ENCODE results near the gene MAML3.

Gene MAML3

DNA sequence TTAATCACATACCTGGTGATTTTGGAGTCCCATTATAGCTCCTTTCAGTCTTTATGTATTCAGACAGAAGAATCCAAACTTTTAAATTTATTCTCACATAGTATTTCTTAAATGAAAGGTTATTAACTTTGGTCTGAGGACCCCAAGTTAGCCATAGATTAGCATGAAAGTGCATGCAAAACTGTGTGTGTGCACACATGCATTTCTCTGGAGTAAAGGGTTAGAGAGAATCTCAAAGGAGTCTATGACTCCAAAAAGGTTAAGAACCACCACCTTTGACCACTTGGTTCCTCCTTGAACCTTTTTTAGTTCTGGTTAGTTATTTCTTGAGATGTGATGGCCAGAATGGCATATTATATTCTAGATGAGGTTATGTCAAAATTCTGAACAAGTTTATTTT, 386.4 kb downstream of the MAML3 start:
- no peak for DNase-seq

DNA sequence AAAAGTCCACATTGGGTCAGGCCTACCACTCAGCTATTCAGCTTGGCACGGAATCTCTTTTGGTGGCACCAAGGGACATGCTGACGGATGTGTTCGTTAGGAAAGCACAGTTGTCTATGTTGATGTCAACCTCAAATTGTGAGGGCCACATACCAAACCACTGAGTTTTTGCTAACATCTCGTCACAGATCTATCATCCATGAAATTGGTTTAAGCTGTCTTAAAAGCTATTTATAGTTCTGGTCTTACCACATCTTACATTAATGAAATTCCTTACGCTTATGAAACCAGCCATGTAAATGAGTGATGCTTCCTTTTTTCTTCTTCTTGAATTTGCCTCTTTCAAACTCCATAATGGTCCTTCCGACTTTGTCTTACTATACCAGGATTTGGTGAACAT, 386.8 kb downstream of the MAML3 start:
- no peak for DNase-seq

DNA sequence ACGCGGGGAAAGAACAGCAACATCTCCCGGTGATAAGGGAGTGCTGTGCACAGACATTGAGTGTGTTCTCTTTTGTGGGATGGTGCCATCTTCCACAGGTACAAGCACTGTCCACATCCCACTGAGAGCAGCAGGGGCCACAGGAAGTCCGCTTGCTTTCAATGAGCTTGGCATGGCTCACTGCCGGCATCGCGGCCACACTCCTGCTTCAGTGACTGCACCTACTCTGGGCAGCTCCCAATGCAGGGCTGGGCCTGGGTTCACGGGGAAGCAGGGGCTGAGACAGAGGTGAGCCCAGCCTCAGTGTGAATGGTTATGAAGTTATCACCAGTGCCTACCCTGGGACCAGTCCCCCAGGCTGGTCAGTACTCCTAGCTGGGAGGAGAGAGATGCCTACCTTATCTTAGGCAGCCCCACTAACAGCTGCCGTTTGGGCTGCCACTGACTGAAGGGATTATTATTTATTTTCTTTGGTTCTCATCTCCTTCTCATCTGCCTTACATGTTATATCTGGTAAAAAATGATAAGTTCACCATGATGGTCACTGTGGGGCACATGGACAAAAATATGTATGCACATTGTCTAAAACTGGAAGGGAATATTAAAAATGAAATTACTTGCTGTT, 389.2 kb downstream of the MAML3 start:
- no peak for DNase-seq

DNA sequence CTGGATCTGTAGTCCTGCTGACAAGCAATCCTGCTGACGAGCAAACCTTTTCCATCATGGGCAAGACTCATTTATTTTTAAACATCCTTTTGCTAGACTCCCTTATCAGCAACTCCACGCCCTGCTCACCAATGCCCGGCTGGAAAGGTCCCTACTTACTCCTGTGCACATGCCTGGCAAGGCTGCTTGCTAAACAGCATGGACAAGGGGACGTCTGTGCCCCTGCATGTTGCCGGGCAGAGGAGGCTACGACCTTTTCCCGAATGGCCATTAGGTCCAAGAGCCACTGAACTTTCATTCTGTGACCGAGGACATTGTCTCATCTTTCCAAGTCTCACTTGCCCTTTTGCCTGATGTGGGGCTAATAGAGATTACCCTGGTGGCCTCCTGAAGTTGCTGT, 389.8 kb downstream of the MAML3 start:
- DNase-seq, result no peak

DNA sequence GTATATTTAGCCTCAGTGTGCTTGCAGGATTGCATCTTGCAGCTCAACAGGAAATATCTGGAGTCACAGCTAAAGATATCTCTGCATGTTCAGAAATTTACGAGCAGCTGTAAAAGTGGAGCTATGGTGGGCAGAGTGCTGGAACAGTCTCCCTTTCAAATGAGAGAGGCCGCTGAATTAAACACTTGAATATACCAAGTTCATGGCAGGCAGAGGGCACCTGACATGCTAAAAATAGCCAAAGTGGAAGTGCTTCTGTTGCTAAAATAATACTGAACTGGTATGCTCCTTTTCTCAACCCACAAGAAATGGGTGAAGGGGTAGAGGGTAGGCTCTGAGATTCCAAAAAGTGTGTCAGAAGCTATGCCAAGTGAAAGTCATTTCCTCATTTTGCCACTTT, 390.3 kb downstream of the MAML3 start:
- DNase-seq, result no peak

DNA sequence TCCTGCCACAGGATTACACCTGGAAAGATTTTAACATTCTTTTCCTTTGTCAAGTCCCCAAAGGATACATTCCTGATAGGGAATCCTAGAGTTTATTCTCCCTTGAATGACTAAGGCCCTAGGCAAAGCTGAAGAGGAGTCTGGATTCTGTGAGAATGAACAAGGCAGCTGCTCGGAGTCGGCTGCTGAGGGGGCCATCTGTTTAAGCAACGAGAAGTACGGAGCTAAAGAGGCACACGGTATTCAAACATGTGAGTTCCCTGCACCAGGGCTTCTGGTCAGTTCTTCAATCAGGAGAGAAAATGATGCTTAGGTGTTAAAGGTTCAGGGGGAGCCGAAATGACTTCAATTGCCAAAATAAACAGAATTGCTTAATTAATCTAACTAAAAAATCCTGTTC, 390.8 kb downstream of the MAML3 start:
- DNase-seq, result no peak

DNA sequence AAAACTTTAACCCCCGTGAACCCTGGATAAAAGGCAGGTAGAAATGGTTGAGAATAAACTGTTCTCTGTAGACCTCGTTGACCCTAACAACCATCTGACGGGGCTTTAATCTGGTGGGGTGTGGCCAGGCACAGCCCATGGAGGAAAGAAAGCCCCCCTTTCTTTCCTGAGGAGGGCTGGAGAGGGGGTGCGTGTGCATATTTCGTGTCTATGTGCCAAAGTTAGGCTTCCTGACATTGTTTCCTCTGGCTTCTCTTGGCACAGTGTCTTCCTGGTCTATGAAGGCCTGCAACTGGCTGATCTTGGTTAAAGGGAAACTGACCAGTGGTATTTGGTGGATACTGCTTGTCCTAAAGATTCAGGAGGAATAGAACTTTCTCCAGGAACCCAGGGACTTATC, 391.3 kb downstream of the MAML3 start:
- DNase-seq, result no peak

DNA sequence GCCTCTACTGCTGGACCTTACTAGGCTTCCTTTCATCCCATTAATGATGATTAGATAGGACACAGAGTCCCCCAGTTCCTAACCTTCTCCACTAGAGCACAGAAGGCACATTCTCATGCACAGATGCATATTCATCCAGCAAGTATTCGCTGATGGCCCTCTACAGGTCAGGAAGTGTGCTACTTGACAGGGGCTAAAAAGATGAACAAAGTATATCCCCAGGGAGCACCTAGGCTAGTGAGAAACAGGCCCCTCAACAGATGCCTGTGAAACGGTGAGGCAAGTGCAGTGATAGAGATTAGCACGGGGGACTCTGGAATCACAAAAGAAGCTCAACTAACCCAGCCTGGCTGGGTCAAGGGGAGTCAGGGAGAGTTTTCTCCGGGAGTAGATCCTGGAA, 392.5 kb downstream of the MAML3 start:
- no peak for DNase-seq

DNA sequence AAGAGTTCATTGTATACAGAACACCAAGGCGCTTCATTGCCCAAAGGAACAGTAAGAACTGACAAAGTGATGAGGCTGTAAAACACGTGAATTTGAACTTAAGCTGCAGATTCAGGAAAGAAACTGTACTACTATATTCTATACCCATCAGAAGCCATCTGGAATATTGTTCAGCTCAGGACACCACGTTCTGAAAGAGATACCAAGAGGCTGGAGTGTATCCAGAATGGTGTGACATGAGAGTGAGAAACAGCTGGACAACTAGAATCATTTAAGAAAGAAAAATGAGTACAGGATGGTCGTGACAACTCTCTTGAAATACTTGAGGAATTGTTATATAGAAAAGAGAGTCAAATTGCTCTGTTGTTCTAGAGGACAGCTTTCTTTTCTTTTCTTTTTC, 393.4 kb downstream of the MAML3 start:
- no peak for DNase-seq

DNA sequence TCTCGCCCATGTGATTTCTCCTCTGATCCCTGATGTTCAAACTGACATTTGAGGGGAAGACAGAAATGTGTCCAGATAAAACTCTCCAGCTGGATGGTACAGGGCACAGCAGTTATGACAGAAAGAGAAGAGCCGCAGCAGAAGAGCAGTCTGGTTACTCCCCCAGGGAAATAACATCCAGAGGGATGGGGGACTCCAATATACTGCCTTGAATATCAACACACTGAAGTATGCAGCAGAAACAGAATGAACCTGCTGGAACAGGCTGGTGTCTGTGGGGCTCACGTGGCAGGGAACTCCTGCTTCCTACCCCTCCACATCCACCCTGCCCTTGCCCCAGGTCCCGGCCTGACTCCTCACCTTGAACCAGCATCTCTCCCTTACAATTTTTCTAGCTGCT, 394.9 kb downstream of the MAML3 start:
- DNase-seq, result no peak

DNA sequence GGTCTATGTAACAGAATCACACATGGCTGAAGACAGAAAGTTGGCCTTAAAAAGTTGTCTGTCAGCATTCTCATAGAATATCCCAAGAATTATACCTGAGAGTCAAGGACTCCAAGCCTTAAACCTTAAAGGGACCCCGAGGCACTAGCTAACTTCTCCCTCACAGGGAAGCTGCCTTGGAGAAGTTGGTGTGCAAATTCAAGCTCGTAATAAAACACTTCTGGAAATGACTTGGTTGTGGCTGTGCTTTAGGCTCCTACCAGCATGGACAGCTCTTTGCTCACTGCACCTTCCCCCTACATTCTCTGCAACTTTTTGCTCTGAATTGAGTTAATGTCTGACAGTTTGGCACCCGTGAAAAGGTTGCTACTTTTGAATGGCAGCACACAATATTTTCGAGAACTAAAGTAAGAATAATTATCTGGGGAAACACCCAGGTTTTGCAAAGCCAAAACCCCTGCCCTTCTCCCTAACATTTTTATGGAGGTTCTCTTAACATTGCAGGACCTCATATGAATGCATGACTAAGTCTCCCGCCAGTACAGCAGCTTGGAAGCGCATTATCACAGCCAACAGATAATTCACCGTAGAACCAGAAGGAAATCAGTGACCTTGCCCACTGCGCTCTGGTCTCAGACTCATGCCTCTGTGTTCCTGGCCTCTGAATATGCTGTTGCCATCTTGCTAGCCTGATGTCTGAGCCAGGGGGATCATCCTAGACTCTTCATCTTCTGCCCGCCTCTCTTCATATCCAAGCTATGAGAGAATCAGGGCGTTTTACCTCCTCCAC, 397.4 kb downstream of the MAML3 start:
- no peak for DNase-seq

DNA sequence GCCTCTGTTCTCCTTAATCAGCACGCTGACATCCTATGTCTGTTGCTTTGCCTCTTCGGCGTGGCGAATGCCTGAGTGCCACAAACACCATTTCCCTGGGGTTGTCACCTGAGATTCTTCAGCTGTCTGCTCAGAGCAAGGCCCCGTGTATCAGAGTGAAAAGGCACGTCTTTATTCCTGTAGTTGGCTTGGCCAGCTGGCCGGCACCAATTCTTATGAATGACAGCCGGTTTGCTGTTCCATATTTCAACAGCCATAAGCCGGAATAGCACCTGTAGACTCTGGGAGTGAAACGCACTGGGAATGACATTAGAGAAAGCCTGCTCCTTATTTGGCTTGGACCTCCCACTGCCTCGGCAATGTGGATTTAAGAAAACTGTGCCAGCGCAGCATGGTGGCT, 399.0 kb downstream of the MAML3 start:
- DNase-seq, result no peak

DNA sequence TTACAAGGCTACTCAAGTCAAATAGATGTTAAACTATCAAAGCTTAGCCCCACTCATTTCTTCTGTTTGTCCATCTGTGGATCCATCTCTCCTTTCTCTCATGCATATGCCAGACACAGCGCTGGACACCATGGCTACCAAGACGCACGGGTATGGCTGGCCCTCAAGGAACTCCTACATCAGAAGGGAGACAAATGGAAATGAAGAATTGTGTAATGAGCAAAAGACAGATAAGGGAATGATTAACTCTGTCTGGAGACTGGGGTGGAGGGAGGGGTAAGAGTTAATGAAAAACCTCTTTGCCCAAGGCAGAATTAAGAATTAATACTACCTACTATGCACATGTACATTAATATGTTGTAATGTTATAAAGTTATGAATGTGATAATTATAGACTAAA, 400.3 kb downstream of the MAML3 start:
- no peak for DNase-seq

DNA sequence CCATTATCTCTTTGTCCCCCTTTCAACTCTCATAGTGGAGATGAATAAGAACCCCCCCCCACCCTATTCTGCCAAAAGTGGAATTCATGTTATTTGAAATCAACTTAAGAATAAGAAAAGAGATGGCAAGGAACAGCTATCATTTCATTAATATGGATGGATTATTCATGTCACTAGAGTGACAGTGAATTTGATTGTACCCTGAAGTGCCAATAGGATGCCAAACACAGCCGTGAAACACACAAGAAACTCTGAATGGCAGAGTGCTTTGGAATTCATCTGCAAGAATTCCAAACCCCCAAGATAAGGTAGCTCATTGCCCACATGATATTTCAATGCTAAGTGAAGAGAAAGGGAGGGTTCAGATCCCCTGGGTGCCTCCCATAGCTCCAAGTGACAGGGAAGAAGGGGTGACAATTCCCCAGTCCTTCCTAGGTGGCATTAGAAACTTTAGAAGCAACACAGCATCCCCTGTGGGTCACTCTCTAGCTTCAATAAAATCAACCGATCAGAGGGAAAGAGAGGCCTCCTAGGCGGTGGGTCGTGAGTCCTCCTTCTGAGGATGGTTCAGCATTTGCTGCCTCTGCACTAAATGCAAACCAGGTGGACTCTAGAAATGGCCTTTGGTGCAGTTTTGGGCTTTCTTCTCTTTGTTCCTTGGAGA, 404.0 kb downstream of the MAML3 start:
- DNase-seq, result no peak

DNA sequence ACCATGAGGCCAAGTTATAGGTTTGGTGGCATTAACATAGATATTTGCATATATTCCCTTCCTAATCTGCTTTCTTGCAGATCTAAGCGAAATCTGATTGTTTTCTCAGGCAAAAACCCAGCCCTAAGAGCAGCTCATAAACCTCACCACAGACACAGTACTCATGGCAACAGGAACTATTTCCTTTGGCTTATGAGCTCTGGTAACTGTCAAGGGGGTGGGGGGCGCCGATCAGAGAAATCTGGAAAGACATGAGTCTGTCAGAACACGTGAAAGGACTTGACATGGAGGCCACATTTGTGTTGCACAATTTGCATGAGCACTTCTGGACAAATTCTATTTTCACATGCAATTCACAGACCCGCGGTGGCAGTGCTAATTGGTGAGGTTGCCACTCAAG, 404.6 kb downstream of the MAML3 start:
- DNase-seq, result no peak

DNA sequence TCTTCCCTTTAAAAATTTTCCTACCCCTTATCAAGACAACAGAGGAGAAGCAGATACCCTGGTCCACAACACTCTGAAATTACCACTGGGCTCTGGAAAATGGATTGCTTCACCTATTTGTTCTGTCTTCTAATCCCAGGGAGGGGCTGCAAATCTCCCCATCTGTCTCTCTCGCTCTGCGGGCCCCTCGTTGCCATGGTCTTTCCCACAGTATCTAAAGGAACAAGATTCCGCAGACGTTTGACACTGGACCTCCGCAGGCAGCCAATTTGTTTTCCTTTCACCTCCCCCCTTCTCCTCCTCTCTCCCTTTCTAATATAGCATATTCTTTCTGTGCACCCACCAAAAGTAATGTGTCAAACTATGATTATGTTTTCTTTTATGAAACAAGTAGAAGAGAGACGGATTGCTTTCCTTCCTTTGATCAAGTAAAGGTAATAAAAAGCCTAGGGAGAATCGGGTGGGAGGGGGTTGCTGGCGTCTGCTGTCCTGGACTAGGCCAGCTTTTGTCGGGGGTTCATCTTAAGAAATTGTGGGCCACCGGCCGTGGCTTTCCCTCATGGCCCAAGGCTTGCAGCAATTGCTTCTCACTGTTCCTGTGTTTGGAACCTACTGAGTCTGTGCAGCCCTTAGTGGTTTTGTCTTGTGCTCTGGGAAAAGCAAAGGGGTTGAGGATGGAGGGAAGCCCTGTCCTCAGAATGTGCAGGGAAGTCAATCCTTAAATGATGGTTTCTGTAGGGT, 407.4 kb downstream of the MAML3 start:
- no peak for DNase-seq

DNA sequence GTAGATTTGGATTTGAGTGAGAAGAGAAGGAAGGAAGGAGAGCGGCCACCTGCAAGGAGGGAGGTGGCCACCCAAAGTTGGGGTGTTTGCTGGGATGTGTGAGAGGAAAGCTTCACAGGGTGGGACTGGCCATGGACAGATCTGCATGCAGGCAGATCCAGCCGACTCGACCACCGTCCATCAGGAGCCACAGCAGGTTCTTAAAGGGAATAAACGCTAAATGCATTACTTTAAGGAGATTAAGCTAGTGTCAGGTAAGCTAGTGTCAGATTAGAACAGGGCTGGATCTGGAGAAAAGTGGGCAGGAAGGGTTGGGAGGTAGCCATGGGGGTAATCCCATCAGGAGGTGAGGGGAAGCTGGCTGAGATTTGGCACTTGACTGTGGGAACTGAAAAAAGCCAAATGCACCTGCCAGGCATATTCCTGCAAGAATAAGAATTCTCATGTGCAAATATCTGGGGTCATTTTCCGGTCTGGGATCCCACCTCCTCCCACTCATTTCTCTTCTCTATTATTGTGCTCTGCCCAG, 408.8 kb downstream of the MAML3 start:
- no peak for DNase-seq

DNA sequence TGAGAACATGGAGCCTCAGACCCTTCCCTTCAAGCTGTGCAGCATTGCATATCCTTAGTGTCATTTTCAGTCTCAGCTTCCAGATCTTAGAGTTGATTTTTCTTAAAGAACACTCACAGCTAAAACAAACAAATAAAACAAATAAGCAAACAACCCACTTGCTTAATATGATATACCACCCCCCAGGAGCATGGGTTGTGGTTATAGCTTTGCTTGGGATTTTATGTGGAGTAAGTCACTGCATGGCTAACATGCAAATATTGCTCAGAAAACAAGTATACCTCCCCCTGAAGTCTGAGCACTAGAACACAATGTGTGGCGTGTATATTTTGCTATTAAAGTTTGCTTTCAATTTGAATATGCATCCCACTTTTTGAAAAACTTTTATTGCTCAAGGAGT, 409.8 kb downstream of the MAML3 start:
- no peak for DNase-seq

DNA sequence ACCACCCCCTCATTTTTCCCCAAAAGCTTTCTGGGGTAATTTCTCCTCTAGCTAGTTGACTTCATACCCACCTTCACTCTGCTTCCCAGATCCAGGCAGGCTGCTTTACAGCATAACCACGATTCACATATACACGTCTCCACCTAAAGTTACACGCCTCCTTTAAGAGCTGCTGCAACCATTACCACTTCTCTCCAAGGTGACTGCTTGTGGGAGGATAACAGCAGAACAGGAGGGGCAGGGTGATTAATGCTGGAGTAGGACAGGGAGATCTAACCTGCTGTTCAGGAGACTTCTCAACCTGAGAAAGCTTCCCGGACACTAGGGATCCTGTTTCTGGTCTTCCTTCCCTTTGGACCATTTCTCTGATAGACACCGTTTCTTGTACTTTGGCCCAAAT, 411.0 kb downstream of the MAML3 start:
- DNase-seq, result no peak

DNA sequence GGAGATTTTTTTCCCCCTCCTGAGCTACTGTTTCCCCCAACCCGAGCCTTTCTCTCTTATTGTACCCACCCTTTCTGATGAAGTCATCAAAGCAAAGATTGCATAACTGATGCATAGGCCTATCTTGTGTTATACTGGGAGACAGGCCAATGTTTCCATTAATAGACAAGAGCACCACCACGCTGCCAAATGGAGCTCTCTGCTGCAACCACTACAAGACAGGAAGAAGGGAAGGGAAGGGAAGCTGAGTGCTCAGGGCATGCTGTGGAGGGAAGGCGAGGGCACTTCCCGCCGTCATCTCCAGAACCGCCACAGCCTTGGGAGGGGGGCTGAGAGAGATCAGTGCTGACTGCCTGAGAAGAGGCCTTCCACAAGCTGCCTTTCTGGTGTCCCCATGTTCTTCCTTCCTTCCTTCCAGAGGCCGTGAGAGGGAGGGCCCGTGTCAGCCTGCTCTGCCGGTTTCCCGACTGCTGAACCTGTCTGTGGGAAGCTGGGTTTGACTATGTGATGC, 413.4 kb downstream of the MAML3 start:
- DNase-seq, result no peak

DNA sequence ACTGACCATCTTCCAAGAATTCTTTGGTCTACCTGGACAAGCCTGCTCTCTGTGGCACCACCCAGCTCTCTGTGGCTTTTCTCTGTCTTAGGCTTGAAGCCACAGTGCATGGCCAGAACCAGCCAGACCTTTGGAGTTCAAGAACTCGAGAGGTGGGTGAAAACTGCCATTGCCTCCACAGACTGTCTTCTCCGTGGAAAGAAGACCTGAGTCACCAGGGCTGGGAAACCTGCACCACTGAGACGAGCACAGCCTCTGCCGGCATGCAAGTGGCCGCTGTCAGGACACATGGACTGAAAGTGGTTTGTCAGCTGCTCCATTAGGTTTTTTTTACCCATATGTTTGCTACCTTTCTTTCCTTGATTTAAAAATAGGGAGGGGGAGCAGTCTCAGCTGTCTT, 413.9 kb downstream of the MAML3 start:
- DNase-seq, result no peak

DNA sequence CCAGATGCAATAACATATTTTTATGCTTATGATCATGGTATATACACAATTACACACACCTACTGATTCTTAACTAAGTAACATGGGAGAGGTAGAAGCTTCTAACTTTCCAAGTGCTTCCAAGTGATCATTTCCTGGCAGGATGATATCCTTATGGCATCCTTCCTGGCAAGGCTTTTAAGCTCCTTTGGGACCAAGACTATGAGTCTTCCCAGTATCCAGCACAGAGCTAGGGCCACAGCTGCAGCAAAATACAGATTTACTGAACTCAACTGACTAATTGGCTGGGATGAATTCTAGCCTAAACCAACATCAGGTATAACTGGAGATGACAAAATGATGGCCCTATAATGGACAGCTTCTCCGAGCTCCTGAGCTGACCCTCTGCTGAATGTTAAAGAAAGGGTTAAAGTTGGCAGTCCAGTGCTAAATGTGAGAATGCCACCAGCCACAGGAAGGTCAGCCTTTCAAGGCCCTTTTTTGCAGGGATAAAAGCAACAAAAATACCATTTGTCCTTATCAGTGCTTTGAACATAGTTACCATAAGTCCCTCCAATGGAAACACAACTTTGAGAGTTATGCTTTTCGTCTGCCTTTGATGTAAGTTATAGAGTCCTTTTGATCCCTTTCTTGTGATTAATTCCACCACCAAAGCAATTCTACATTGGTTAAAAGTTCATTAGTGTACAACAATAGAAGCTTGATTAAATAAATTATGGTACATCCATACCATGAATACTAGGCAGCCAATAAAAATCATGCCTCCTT, 415.0 kb downstream of the MAML3 start:
- no peak for DNase-seq
